ENCODE data around the gene OASL. TPM values are rescaled to one million over a fixed set of nuclear protein-coding genes. Genes with fewer than 3 reads are reported as not detected.

Gene OASL
- total RNA-seq, 1 donor from 2014 or later: 1.3 TPM

- no peak for DNase-seq (ENCODE audit: low spot score)
- no peak for ATAC-seq
- intact Hi-C loops (cut with DNase I): no loop called here
Observed at GRCh38 chr12:120996133-120996746, 42.8 kb downstream of the OASL start.

GRCh38 chr12:120994589-120995337 is 44.3 kb downstream of the OASL start:
- DNase-seq (ENCODE audit: low spot score) (no peak), ATAC-seq (no peak)
- intact Hi-C loops (cut with DNase I): no loop called here

GRCh38 chr12:120994059-120994458 is 45.0 kb downstream of the OASL start:
- DNase-seq (ENCODE audit: low spot score): no peak
- no peak for ATAC-seq
- intact Hi-C loops (cut with DNase I): no loop called here

GRCh38 chr12:120993496-120993895 is 45.5 kb downstream of the OASL start:
- DNase-seq (ENCODE audit: low spot score) (no peak), ATAC-seq (no peak)
- intact Hi-C loops (cut with DNase I): no loop called here

DNA sequence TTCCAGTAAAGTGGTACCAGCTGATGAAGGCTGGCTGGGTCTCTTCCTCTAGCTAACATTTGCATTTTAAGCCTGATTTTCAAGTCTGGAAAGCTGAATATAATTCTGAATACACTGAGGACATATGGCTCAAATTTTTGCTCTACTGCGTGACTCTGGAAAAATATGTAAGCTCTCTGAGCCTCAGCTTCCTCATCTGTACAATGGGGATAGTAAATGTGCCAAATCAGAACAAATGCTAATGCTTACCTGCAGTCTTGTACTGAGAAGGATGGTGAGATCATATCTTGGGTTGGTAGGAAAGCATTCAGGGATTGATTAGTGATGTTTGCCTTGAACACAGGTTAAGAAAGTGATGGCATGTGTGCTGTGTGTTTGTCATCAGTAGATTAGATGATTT is 46.1 kb downstream of the OASL start:
- intact Hi-C loops (cut with DNase I): no loop called here
- ATAC-seq (no peak), DNase-seq (ENCODE audit: low spot score) (no peak)

- no peak for DNase-seq (ENCODE audit: low spot score)
- intact Hi-C loops (cut with DNase I): no loop called here
- ATAC-seq: no peak
Observed at GRCh38 chr12:120991965-120992364, 47.1 kb downstream of the OASL start.

DNA sequence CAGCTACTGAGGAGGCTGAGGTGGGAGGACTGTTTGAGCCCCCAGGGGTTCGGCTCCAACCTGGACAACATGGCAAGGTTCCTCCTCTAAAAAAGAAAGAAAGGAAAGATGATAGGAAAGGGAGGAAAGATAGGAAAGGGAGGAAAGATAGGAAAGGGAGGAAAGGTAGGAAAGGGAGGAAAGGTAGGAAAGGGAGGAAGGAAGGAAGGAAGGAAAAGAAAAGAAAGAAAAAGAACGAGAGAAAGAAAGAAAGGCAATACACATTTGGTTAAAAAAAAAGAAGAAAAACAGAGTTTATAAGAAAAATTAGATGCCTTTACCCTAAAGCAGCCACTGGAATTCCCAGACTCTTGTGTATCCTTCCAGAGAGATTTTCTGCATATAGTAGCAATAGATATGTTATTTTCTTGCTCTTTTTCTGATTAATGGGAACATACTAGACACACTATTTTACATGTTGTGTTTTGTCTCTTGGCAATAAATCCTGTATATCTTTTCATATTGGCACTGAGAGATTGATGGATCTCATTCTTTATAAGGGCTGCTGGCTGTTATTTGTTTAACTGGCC is 48.5 kb downstream of the OASL start:
- intact Hi-C loops (cut with DNase I): no loop called here
- no peak for ATAC-seq
- no peak for DNase-seq (ENCODE audit: low spot score)

- ATAC-seq (no peak), DNase-seq (ENCODE audit: low spot score) (no peak)
- intact Hi-C loops (cut with DNase I): no loop called here
Observed at GRCh38 chr12:120989687-120990086, 49.4 kb downstream of the OASL start.

GRCh38 chr12:120988658-120989057 is 50.4 kb downstream of the OASL start:
- no peak for ATAC-seq
- DNase-seq (ENCODE audit: low spot score): no peak
- intact Hi-C loops (cut with DNase I): no loop called here

- intact Hi-C loops (cut with DNase I): no loop called here
- no peak for ATAC-seq
Observed at GRCh38 chr12:120988234-120988633, 50.8 kb downstream of the OASL start.

GRCh38 chr12:120984351-120984898 is 54.6 kb downstream of the OASL start:
- DNase-seq (ENCODE audit: low spot score) (no peak), ATAC-seq (no peak)
- intact Hi-C loops (cut with DNase I): no loop called here

More at GRCh38 chr12:120988234-120988633, 50.8 kb downstream of the OASL start:
- no peak for DNase-seq (ENCODE audit: low spot score)

GRCh38 chr12:120983759-120984158 is 55.3 kb downstream of the OASL start:
- intact Hi-C loops (cut with DNase I): no loop called here
- DNase-seq (ENCODE audit: low spot score): no peak

GRCh38 chr12:120982659-120983058 is 56.4 kb downstream of the OASL start:
- ATAC-seq: no peak
- intact Hi-C loops (cut with DNase I): no loop called here

More at GRCh38 chr12:120983759-120984158, 55.3 kb downstream of the OASL start:
- no peak for ATAC-seq

GRCh38 chr12:120981407-120981941 is 57.6 kb downstream of the OASL start:
- intact Hi-C loops (cut with DNase I): no loop called here
- DNase-seq (ENCODE audit: low spot score) (no peak), ATAC-seq (no peak)

More at GRCh38 chr12:120982659-120983058, 56.4 kb downstream of the OASL start:
- no peak for DNase-seq (ENCODE audit: low spot score)

- DNase-seq (ENCODE audit: low spot score): no peak
- intact Hi-C loops (cut with DNase I): no loop called here
- ATAC-seq: no peak
Observed at GRCh38 chr12:120980800-120981368, 58.2 kb downstream of the OASL start.

DNA sequence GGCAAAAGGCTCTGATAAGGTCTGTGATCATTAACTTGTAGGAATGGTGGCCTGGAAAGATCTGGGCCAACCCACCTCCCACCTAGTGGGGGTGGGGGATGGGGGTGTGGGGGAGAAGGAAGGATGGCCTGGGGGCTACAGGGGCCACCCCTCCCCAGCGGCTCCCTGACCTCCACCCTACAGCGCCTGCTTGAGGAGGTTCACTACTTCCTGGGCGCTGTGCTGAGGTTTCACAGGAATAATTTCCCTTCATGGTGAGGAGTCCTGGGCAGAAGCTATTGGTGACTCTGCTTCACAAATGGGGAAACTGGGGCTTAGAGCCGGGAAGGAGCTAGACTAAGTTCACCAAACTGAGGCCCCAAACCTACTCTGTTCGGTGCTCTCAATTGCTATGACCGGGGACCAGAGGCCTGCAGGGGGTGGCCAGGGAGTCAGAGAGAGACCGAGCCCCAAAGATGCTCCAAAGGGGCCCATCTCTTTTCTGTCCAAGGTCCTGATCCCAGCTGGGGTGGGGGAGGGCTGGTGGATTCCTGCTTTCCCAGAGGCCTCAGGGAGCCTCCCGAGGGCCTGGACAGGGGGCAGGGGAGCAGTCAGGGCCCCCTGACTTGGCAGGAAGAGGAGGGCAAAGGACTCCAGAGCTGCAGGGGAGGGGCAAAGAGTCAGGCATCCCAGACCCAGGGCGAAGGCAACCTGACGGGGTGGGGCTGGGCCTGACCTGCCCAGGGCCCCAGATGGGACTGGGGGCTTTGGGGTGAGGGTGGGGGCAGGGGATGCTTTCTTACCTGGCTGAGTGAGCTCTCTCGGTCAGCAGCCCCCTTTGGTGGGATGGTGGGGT is 59.0 kb downstream of the OASL start:
- DNase-seq (ENCODE audit: low spot score) (no peak), ATAC-seq (no peak)
- intact Hi-C loops (cut with DNase I): no loop called here

GRCh38 chr12:120979220-120979861 is 59.7 kb downstream of the OASL start:
- no peak for DNase-seq (ENCODE audit: low spot score)
- intact Hi-C loops (cut with DNase I): no loop called here
- ATAC-seq: no peak

All from sciatic nerve (tissue), 2 donors.